Adrenal gland (tissue), 12 donors: ENCODE data around the gene LRP1B. TPM values are rescaled to one million over a fixed set of nuclear protein-coding genes. Genes with fewer than 3 reads are reported as not detected.

Experiments used
- DNase-seq, 7 donors: peaks; one replicate each; pipeline ENCODE4 v3.0.0-alpha.2; 2019 to 2020
- H3K27ac ChIP-seq, 5 donors: fragments of 200-600 bp; sonication (generic) in 4 of 5; 1 replicate in 3 of 5; 2 replicates in 2 of 5; pipeline versions ENCODE4 v1.5.1 to v1.8.0; 2016 to 2020; ENCODE audit warnings: mild to moderate bottlenecking in 1 of 5
- H3K27me3 ChIP-seq: fragments of 200-600 bp; 2 replicates; pipeline ENCODE4 v1.8.0; 2021
- H3K36me3 ChIP-seq, 2 donors: fragments of 200-600 bp; replicated peaks in 1 of 2; 1 replicate in 1 of 2; 2 replicates in 1 of 2; pipeline versions ENCODE4 v1.5.1 to v1.8.0; 2018 to 2022
- H3K4me1 ChIP-seq, 2 donors: fragments of 200-600 bp; replicated peaks in 1 of 2; 1 replicate in 1 of 2; 2 replicates in 1 of 2; pipeline versions ENCODE4 v1.5.1 to v1.8.0; 2018 to 2021
- H3K4me3 ChIP-seq, 4 donors: fragments of 200-600 bp; sonication (generic) in 3 of 4; one replicate each; pipeline ENCODE4 v1.5.1; 2016 to 2018
- H3K9me3 ChIP-seq, 3 donors: fragments of 200-600 bp; sonication (generic) in 1 of 3; replicated peaks in 1 of 3; 1 replicate in 2 of 3; 2 replicates in 1 of 3; pipeline versions ENCODE4 v1.5.1 to v1.8.0; 2016 to 2021
- POLR2A ChIP-seq, 2 donors: fragments of 450-650 bp; IDR thresholded peaks; one replicate each; pipeline ENCODE4 v1.6.1; 2017; ENCODE audit warnings: antibody characterized with exemption in 2 of 2, mild to moderate bottlenecking in 2 of 2, moderate library complexity in 1 of 2
- WGBS, 4 donors: extraction: QIAGEN DNeasy Blood & Tissue Kit in 2 of 4; methylation state at CpG; one replicate each; pipeline versions ENCODE4 v1.1.5 to v1.1.7; 2013 to 2017; 5-methylcytosine and 5-hydroxymethylcytosine counted together
- intact Hi-C, 2 donors: fragments of 100-400 bp; cut with DNase I; formaldehyde crosslinking; loops; one replicate each; pipeline versions ENCODE4 v1.14.1 to v1.15.0; 2022 to 2023
- polyA plus RNA-seq, 3 donors: library from polyadenylated mRNA; stranded (reverse); fragments of 200-250 nt in 2 of 3; fragments of 350-450 nt in 1 of 3; fragmentation: Illumina TruSeq in 1 of 3; extraction: RNeasy Lipid Tissue Mini Kit (QIAGEN cat#74804) in 1 of 3; gene quantifications; one replicate each; pipeline ENCODE4 v1.2.3, GENCODE V29; 2013 to 2014
- total RNA-seq, 9 donors: library from RNA; depleted of rRNA in 4 of 9; stranded (reverse); fragments of >200 nt in 4 of 9; fragments of 120-200 nt in 1 of 9; fragmentation: NEBNext Ultra II Directional in 1 of 9; extraction: Animal tissue kit (Norgen Biotek cat#: 25700) in 1 of 9; gene quantifications; one replicate each; pipeline versions ENCODE4 v1.1.0 to v1.2.4, GENCODE V29; 2013 to 2023
- TF ChIP-seq, protein P1 (sequence below), 6 experiments: fragments of 450-650 bp in 4 of 6; fragments of 200-600 bp in 2 of 6; sonication (generic) in 1 of 6; IDR thresholded peaks; 1 replicate in 5 of 6; 2 replicates in 1 of 6; pipeline versions ENCODE4 v1.5.1 to v1.8.0; 2016 to 2021; ENCODE audit warnings: antibody characterized with exemption in 6 of 6, mild to moderate bottlenecking in 2 of 6, moderate library complexity in 1 of 6
- donor health status: healthy with polysubstance abuse.
- donor health status: Bipolar disorder and iron deficiency.
- donor health status: DM: yes; HTN: yes; CAD: no.
- donor health status: DM: no; HTN: no; CAD: no.
- donor health status: DM: no; HTN: no; CAD: no.
- donor health status: DM: yes; HTN: yes; CAD: no.

Gene LRP1B
- total and polyA plus RNA-seq, 12 donors, result 0.84 to 5.4 (median 2.1) TPM

DNA sequence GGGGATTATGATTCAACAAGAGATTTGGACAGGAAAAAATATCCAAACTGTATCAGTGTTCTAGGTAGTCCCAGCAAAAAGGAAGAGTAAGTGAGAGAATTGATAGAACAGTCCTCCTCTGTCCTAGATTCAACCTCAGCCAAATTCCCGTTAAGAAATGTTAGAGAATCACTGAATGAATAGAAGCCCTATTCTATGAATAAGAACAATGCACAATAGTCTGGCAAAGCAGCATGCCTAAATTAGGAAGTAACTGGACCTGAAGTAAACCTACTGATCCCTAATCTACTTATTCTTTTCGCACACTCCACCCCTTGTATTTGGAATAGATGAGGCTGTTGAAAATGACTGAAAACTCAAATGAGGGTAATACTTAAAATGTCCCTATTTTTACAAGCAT is 1665.5 kb downstream of the LRP1B start:
- 86 to 92% (median 89%) methylated on average over 2 of the region's 2 CpGs for WGBS, 4 donors
- no peak overlapping the region for H3K4me3 ChIP-seq

DNA sequence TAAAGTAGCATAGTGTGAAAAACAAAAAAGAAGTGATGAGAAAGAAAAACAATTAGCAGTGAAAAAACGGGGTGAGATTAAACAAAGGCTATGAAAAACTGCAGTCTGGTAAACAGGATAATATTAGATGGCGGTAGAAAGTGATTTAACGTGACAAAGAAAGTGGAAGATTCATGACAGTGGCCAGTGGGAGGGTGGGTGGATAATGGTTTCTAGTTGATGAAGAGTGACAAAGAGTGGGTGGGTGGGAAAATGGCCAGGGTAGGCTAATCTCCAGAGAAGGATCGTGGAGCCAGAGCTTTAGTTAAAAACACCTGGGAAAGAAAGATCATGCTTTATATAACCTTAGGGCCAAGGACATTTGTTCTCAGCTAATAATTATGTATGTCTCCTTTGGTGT is 1667.8 kb downstream of the LRP1B start:
- H3K27me3 ChIP-seq, result no peaks in the 10 kb centered on the region
- no peak overlapping the region for H3K4me3 ChIP-seq
- H3K9me3 ChIP-seq, result no peaks in the 10 kb centered on the region
- 74 to 79% (median 75%) methylated on average over 4 of the region's 4 CpGs for WGBS, 4 donors
- DNase-seq, result no peak
- H3K36me3 ChIP-seq, result no peaks in the 10 kb centered on the region
- no peaks in the 10 kb centered on the region for H3K4me1 ChIP-seq
- no peak overlapping the region for H3K27ac ChIP-seq
- TF ChIP-seq, protein P1, sequence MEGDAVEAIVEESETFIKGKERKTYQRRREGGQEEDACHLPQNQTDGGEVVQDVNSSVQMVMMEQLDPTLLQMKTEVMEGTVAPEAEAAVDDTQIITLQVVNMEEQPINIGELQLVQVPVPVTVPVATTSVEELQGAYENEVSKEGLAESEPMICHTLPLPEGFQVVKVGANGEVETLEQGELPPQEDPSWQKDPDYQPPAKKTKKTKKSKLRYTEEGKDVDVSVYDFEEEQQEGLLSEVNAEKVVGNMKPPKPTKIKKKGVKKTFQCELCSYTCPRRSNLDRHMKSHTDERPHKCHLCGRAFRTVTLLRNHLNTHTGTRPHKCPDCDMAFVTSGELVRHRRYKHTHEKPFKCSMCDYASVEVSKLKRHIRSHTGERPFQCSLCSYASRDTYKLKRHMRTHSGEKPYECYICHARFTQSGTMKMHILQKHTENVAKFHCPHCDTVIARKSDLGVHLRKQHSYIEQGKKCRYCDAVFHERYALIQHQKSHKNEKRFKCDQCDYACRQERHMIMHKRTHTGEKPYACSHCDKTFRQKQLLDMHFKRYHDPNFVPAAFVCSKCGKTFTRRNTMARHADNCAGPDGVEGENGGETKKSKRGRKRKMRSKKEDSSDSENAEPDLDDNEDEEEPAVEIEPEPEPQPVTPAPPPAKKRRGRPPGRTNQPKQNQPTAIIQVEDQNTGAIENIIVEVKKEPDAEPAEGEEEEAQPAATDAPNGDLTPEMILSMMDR (IDR thresholded peaks at IDR 0.05), result no peak
- TF ChIP-seq POLR2A (IDR thresholded peaks at IDR 0.05), result no peak
- intact Hi-C loops, result no loop called here

More for the DNA sequence above, 1665.5 kb downstream of the LRP1B start:
- DNase-seq, result no peak
- no peaks in the 10 kb centered on the region for H3K9me3 ChIP-seq
- no peaks in the 10 kb centered on the region for H3K36me3 ChIP-seq
- H3K27me3 ChIP-seq, result no peaks in the 10 kb centered on the region
- no peak overlapping the region for H3K27ac ChIP-seq
- intact Hi-C loops, result no loop called here
- TF ChIP-seq, protein P1 (IDR thresholded peaks at IDR 0.05), result no peak
- no peak for TF ChIP-seq POLR2A (IDR thresholded peaks at IDR 0.05)
- no peaks in the 10 kb centered on the region for H3K4me1 ChIP-seq

DNA sequence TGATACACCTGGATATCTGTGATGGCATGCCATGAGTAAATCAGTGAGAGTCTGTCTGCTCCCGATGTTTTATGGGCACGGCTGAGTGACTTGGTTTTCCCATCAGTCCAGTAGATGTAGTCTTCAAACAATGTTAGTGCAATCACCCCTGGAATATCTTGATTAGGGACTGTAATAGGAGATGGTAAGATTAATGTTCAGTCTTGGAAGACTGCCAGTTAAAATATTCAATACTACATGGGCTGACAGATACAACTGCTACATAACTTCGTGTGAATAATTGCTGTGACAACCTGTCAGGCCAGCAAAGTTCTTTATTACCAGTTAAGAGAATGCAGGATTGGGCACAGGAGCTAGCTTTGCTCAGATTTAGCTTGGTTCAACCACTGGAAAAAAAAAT is 1673.3 kb downstream of the LRP1B start:
- no peak for DNase-seq
- 36 to 53% (median 51%) methylated on average over 3 of the region's 3 CpGs for WGBS, 4 donors
- no peaks in the 10 kb centered on the region for H3K9me3 ChIP-seq
- H3K4me1 ChIP-seq, result no peaks in the 10 kb centered on the region
- no peak overlapping the region for H3K27ac ChIP-seq
- no peak overlapping the region for H3K4me3 ChIP-seq
- no peak for TF ChIP-seq POLR2A (IDR thresholded peaks at IDR 0.05)
- TF ChIP-seq, protein P1 (IDR thresholded peaks at IDR 0.05), result no peak
- no peaks in the 10 kb centered on the region for H3K36me3 ChIP-seq
- H3K27me3 ChIP-seq, result no peaks in the 10 kb centered on the region
- intact Hi-C loops, result no loop called here

DNA sequence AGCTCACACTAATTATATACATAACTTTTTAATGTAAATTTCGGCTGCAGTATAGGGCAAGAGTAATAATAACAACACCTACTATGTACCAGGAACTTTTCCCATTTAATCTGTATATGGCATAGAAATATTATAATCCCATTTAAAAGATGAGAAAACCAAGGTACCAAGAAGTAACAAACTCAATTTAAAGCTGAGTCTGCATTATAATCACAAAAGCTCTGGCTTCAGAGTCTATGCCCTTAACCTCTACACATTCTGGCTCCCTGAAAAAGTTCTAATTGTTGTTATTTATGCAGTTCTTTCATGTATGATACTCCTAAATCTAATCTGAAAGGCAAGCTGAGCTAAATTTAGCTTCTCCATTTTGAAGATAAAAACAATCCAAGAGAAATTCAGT is 1675.5 kb downstream of the LRP1B start:
- intact Hi-C loops, result no loop called here
- 74 to 86% (median 78%) methylated on average over 1 of the region's 1 CpG for WGBS, 4 donors
- no peak overlapping the region for H3K27ac ChIP-seq

More for the DNA sequence above, 1675.5 kb downstream of the LRP1B start:
- DNase-seq, result no peak
- TF ChIP-seq, protein P1 (IDR thresholded peaks at IDR 0.05), result no peak
- no peak for TF ChIP-seq POLR2A (IDR thresholded peaks at IDR 0.05)
- Histone ChIP-seq H3K36me3 (no peaks in the 10 kb centered on the region), H3K27me3 (no peaks in the 10 kb centered on the region), H3K4me3 (no peak overlapping the region), H3K9me3 (no peaks in the 10 kb centered on the region), H3K4me1 (no peaks in the 10 kb centered on the region)
